ENCODE results near the gene ZFP36L2.

The ZFP36L2 gene

GRCh38 chr2:43184339-43184895 is 42.0 kb downstream of the ZFP36L2 start:
- peak; percentile 47 to 53 for DNase-seq

GRCh38 chr2:43183743-43184142 is 42.7 kb downstream of the ZFP36L2 start:
- DNase-seq, result no peak

- no peak for DNase-seq
Observed at GRCh38 chr2:43180897-43181296, 45.5 kb downstream of the ZFP36L2 start.

- DNase-seq, result no peak
Observed at GRCh38 chr2:43179942-43180341, 46.5 kb downstream of the ZFP36L2 start.

- no peak for DNase-seq
Observed at GRCh38 chr2:43178602-43179542, 47.5 kb downstream of the ZFP36L2 start.

- DNase-seq, result no peak
Observed at GRCh38 chr2:43178055-43178598, 48.3 kb downstream of the ZFP36L2 start.

- no peak for DNase-seq
Observed at GRCh38 chr2:43176449-43176848, 50.0 kb downstream of the ZFP36L2 start.

GRCh38 chr2:43175876-43176275 is 50.5 kb downstream of the ZFP36L2 start:
- DNase-seq, result no peak

GRCh38 chr2:43175020-43175441 is 51.4 kb downstream of the ZFP36L2 start:
- DNase-seq, result no peak

GRCh38 chr2:43174368-43174916 is 52.0 kb downstream of the ZFP36L2 start:
- peak; percentile 62 to 63 for DNase-seq

Measured in activated CD4-positive, alpha-beta T cell treated with anti-CD3 and anti-CD28 coated beads, Interleukin-2, amount 50 U/mL, for 4 hours (primary cell).